Measurements from ENCODE around the gene SLC29A3. TPM values are rescaled to one million over a fixed set of nuclear protein-coding genes. Genes with fewer than 3 reads are reported as not detected.
A peak's percentile ranks its signal among the peaks of the same experiment; 100 is the strongest.

The SLC29A3 gene
- total RNA-seq, 1 donor from 2014 or later, result 5.3 TPM

DNA sequence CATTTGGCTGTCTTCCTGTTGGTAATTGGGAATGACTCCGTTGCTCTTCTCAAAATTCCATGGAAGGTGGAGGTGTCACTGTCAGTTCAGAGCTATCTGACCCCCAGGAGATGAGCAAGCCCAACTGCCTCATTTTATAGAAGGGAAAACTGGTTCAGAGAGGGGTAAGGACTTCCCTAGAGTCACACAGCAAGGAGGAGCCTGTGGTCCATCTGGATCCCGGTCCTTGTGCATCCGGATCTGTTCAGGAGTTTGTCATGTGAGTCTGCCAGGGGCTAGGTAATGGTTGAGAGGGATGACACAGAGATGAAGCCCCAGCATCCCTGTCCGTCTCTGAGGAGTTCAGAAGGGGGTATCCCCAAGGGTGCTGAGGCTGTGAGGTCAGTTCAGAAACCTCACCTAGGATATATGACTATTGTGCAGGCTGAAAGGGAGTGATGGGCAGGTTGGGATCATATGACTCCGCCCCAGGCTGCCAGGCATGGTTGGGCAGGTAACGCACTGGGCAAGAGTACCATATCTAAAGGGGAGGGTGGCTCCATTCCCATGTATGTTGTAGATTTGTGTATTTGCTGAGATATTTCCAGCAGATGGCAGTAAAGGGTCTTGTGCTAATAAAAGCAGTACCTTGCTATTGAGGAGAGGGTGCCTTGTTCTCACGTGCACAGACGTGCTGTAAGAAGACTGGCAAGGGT is 16.0 kb upstream of the SLC29A3 start:
- TF ChIP-seq, protein P1, sequence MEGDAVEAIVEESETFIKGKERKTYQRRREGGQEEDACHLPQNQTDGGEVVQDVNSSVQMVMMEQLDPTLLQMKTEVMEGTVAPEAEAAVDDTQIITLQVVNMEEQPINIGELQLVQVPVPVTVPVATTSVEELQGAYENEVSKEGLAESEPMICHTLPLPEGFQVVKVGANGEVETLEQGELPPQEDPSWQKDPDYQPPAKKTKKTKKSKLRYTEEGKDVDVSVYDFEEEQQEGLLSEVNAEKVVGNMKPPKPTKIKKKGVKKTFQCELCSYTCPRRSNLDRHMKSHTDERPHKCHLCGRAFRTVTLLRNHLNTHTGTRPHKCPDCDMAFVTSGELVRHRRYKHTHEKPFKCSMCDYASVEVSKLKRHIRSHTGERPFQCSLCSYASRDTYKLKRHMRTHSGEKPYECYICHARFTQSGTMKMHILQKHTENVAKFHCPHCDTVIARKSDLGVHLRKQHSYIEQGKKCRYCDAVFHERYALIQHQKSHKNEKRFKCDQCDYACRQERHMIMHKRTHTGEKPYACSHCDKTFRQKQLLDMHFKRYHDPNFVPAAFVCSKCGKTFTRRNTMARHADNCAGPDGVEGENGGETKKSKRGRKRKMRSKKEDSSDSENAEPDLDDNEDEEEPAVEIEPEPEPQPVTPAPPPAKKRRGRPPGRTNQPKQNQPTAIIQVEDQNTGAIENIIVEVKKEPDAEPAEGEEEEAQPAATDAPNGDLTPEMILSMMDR (conservative IDR thresholded peaks at IDR 0.05), result peak; percentile 66
- Mint-ChIP-seq H3K27me3 (ENCODE audit: low read depth) (peaks cover 3% of the 10 kb centered on the region), H3K27ac (ENCODE audit: unreplicated experiment) (no peak overlapping the region), H3K4me1 (peaks cover 13% of the 10 kb centered on the region), H3K36me3 (ENCODE audit: low read depth) (no peaks in the 10 kb centered on the region), H3K9me3 (no peaks in the 10 kb centered on the region), H3K4me3 (no peak overlapping the region)
- no peak for DNase-seq (ENCODE audit: low read depth, low spot score)

DNA sequence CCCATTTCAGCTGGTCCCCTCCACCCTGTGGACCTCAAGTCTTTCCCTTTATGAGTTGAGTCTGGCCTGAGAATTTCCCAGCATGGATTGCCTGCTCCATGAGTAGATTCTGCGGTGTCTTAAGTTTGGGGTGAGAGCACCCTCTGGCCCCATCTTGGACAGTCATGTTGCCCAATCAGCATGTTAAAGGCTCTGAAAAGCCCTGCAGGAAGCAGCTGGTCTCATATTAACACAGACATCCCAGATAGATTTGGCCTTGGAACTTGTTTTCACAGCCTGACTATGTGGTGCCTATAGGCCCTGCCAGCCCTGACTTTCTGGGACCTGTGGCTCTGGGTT is 15.5 kb upstream of the SLC29A3 start:
- Mint-ChIP-seq H3K36me3 (ENCODE audit: low read depth) (no peaks in the 10 kb centered on the region), H3K27me3 (ENCODE audit: low read depth) (peaks cover 3% of the 10 kb centered on the region), H3K4me1 (peaks cover 13% of the 10 kb centered on the region), H3K4me3 (no peak overlapping the region), H3K27ac (ENCODE audit: unreplicated experiment) (no peak overlapping the region), H3K9me3 (no peaks in the 10 kb centered on the region)
- TF ChIP-seq, protein P1 (conservative IDR thresholded peaks at IDR 0.05), result no peak
- no peak for DNase-seq (ENCODE audit: low read depth, low spot score)

DNA sequence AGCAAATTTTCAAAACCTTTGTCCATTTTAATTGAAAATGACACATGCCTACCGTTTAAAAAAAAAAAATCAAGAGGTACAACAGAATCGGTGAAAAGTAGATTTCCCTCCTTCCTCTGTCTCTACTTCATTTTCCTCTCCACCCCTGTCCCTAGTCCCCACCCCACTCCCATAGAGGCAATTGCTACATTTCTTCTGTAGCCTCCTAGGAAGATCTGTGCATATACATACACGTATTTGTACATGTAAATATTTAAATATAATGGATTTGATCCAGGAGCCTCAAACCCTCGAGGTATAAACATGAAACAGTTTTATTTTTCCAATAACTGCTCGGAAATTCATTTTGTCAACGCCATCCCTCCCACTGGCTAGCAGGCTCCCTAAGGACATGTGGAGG is 14.1 kb upstream of the SLC29A3 start:
- Mint-ChIP-seq H3K9me3 (no peaks in the 10 kb centered on the region), H3K27ac (ENCODE audit: unreplicated experiment) (no peak overlapping the region), H3K4me1 (peaks cover 6% of the 10 kb centered on the region), H3K27me3 (ENCODE audit: low read depth) (peaks cover 3% of the 10 kb centered on the region), H3K4me3 (no peak overlapping the region), H3K36me3 (ENCODE audit: low read depth) (no peaks in the 10 kb centered on the region)
- TF ChIP-seq, protein P1 (conservative IDR thresholded peaks at IDR 0.05), result no peak
- no peak for DNase-seq (ENCODE audit: low read depth, low spot score)

DNA sequence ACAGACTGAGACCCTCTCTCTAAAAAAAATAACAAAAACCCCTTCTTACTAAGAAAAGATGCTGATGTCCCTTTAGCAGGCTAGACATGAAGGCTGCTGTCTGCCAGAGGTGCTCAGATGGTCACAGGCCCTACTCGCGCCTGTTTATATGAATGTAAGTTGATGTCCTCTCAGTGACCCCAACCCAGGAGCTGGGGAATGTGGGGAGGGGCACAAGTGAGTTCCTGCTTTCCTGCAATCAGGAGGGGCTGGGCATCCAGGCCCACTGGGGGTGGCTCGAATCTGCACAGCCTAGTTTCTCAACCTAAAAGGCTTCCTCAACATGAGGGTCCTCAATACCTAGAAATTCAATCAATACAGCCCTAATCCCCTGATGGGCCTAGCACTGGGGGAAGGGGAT is 12.1 kb upstream of the SLC29A3 start:
- Mint-ChIP-seq H3K36me3 (ENCODE audit: low read depth) (no peaks in the 10 kb centered on the region), H3K4me1 (peaks cover 4% of the 10 kb centered on the region), H3K9me3 (no peaks in the 10 kb centered on the region), H3K27ac (ENCODE audit: unreplicated experiment) (no peak overlapping the region), H3K27me3 (ENCODE audit: low read depth) (peaks cover 10% of the 10 kb centered on the region), H3K4me3 (no peak overlapping the region)
- DNase-seq (ENCODE audit: low read depth, low spot score), result no peak
- TF ChIP-seq, protein P1 (conservative IDR thresholded peaks at IDR 0.05), result no peak

DNA sequence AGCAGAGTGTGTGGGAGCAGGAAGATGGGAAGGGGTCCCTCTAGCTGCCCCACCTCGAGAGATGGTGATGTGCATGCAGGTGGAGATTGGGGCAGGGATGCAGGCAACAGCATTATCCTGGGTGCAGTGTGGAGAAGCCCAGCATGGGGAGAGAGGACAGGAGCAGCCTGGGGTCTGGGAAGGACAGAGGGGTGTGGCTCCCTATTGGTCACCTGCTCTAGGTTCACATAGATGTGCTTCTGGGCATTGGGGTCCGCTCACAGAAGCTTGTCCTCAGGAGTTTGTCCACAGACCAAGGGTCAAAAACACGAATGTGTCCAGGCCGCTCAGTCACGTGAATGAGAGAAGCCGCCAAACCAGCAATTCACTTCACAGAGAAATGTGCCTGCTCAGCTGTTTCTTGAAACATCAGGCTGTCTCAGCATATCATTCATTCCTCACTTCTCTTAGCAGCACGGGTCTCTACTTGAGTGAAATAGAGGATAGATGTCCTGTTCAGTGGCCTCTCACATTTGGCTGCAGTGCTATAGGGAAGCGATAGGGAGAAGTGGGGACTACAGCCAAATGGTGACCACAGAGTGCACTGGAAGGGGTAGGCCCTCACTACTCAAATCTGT is 11.5 kb upstream of the SLC29A3 start:
- DNase-seq (ENCODE audit: low read depth, low spot score), result no peak
- Mint-ChIP-seq H3K4me1 (peaks cover 4% of the 10 kb centered on the region), H3K27me3 (ENCODE audit: low read depth) (peaks cover 11% of the 10 kb centered on the region), H3K27ac (ENCODE audit: unreplicated experiment) (no peak overlapping the region), H3K36me3 (ENCODE audit: low read depth) (no peaks in the 10 kb centered on the region), H3K9me3 (no peaks in the 10 kb centered on the region), H3K4me3 (no peak overlapping the region)
- TF ChIP-seq, protein P1 (conservative IDR thresholded peaks at IDR 0.05), result no peak

All from neural crest cell (in vitro differentiated cells).